ENCODE results near the gene DCHS1.

- TF ChIP-seq CTCF (IDR thresholded peaks at IDR 0.05) (no peak), POLR2A (IDR thresholded peaks at IDR 0.05) (no peak)
Observed at GRCh38 chr11:6636480-6636879, 19.1 kb downstream of the DCHS1 start.

Data from uterus (tissue), 2 donors.